ENCODE results near the gene LINGO3.

- no peak for TF ChIP-seq CTCF (IDR thresholded peaks at IDR 0.05)
- TF ChIP-seq POLR2A (IDR thresholded peaks at IDR 0.05): no peak
These were observed 17.3 kb downstream of the LINGO3 start for GRCh38 chr19:2290441-2291184.
